ENCODE results near the gene TRIO. TPM values are rescaled to one million over a fixed set of nuclear protein-coding genes. Genes with fewer than 3 reads are reported as not detected.

The TRIO gene
- polyA plus RNA-seq, 1 of the 3 experiments (the other 2 are of a cell fraction), result 229 TPM

DNA sequence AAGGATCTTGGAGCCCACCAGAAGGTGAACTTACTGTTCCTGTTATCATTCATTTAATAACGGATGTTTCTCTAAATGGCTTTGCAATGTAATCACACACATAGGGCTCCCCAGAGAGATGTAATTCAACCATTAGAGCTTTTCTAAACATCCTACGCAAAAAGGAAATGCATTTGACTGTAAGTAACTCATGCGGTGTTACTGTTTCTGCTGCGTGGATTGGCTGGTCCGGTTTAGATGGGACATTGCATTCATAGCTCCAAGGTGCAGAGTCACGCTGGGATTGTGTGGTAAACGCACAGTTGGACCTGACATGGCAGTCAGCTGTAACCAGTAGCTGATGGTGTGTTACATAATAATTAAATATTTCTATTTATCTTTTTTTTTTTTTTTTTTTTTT is 252.9 kb downstream of the TRIO start:
- WGBS (ENCODE audit: low lambda C conversion rate), result 93% methylated on average over 7 of the region's 7 CpGs
- Histone ChIP-seq H3K79me2 (ENCODE audit: insufficient read depth) (peaks cover 33% of the 10 kb centered on the region; the same call in 1 of the 2 replicates), H2AFZ (ENCODE audit: low read depth) (no peak overlapping the region), H3K36me3 (replicated peaks in 1 of 2; ENCODE audit: control insufficient read depth in 1 of 2, insufficient read depth in 2 of 2, low read length in 1 of 2) (peaks cover 39 to 49% of the 10 kb centered on the region in 2 experiments), H3K4me2 (no peak overlapping the region), H4K20me1 (ENCODE audit: insufficient read depth) (no peaks in the 10 kb centered on the region), H3K27me3 (ENCODE audit: insufficient read depth) (no peaks in the 10 kb centered on the region), H3K4me3 (ENCODE audit: low read depth in 2 of 2, low read length in 1 of 2) (no peak overlapping the region), H3K9me3 (no peaks in the 10 kb centered on the region), H3F3A (replicated peaks; ENCODE audit: insufficient read depth) (peaks cover 71% of the 10 kb centered on the region), H3K27ac (ENCODE audit: low read depth in 2 of 2, low read length in 1 of 2) (no peak overlapping the region), H3K4me1 (ENCODE audit: control insufficient read depth in 1 of 2, insufficient read depth in 2 of 2, low read depth in 1 of 2, low read length in 1 of 2) (peaks cover 38 to 42% of the 10 kb centered on the region in 2 experiments), H3K9me2 (no peaks in the 10 kb centered on the region), H3K9ac (no peak overlapping the region)
- ChIA-PET CTCF (interaction anchor here (1.1 to 8.2 kb wide), 5 partner anchors 8 to 253 kb away, joined by 3 to 100 read pairs (median 4); no protein-coding TSS in a partner anchor), POLR2A (interaction anchor here (0.6 kb wide), 1 partner anchor 64 kb away, joined by 3 read pairs; no protein-coding TSS in a partner anchor)
- no peak for DNase-seq
- TF ChIP-seq SIN3A (IDR thresholded peaks at IDR 0.05; ENCODE audit: borderline replicate concordance, low read depth, low read length) (no peak), MEF2A (IDR thresholded peaks at IDR 0.05; ENCODE audit: borderline replicate concordance, low read depth) (no peak), RXRA (IDR thresholded peaks at IDR 0.05; ENCODE audit: borderline replicate concordance, low read depth) (no peak), FOXM1 (IDR thresholded peaks at IDR 0.05; ENCODE audit: low read depth) (no peak), POLR2AphosphoS5 (IDR thresholded peaks at IDR 0.05; ENCODE audit: low read depth, low read length) (no peak)
- TF ChIP-seq, protein P1, sequence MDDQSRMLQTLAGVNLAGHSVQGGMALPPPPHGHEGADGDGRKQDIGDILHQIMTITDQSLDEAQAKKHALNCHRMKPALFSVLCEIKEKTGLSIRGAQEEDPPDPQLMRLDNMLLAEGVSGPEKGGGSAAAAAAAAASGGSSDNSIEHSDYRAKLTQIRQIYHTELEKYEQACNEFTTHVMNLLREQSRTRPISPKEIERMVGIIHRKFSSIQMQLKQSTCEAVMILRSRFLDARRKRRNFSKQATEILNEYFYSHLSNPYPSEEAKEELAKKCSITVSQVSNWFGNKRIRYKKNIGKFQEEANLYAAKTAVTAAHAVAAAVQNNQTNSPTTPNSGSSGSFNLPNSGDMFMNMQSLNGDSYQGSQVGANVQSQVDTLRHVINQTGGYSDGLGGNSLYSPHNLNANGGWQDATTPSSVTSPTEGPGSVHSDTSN (IDR thresholded peaks at IDR 0.05), result no peak
- TF ChIP-seq, protein P2, sequence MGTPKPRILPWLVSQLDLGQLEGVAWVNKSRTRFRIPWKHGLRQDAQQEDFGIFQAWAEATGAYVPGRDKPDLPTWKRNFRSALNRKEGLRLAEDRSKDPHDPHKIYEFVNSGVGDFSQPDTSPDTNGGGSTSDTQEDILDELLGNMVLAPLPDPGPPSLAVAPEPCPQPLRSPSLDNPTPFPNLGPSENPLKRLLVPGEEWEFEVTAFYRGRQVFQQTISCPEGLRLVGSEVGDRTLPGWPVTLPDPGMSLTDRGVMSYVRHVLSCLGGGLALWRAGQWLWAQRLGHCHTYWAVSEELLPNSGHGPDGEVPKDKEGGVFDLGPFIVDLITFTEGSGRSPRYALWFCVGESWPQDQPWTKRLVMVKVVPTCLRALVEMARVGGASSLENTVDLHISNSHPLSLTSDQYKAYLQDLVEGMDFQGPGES (IDR thresholded peaks at IDR 0.05; ENCODE audit: low read depth, low read length), result no peak

DNA sequence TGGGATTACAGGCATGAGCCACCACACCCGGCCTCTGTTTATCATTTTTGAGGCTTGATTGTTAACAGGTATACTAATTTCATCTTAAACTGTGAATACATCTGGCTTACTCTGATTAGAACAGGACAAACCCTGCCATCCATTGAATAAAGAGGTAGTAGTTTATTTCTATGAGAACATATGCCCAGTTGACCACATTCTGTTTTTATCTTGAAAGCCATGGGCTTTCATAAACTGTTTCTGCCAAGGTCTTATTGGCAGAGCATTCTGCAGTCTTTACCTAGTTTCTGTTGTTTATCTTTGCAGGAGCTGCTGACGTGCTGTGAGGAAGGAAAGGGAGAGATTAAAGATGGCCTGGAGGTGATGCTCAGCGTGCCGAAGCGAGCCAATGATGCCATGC is 253.6 kb downstream of the TRIO start:
- Histone ChIP-seq H3K4me1 (ENCODE audit: control insufficient read depth in 1 of 2, insufficient read depth in 2 of 2, low read depth in 1 of 2, low read length in 1 of 2) (peaks cover 45 to 49% of the 10 kb centered on the region in 2 experiments), H4K20me1 (ENCODE audit: insufficient read depth) (no peaks in the 10 kb centered on the region), H3K79me2 (ENCODE audit: insufficient read depth) (peaks cover 40% of the 10 kb centered on the region; the same call in 1 of the 2 replicates), H3K27me3 (ENCODE audit: insufficient read depth) (no peaks in the 10 kb centered on the region), H3F3A (replicated peaks; ENCODE audit: insufficient read depth) (peaks cover 65% of the 10 kb centered on the region), H3K4me3 (ENCODE audit: low read depth in 2 of 2, low read length in 1 of 2) (no peak overlapping the region), H3K27ac (ENCODE audit: low read depth in 2 of 2, low read length in 1 of 2) (peak overlapping the region; percentile 89 to 96), H3K9me3 (no peaks in the 10 kb centered on the region), H2AFZ (ENCODE audit: low read depth) (no peak overlapping the region), H3K9ac (no peak overlapping the region), H3K36me3 (replicated peaks in 1 of 2; ENCODE audit: control insufficient read depth in 1 of 2, insufficient read depth in 2 of 2, low read length in 1 of 2) (peaks cover 32 to 47% of the 10 kb centered on the region in 2 experiments), H3K9me2 (no peaks in the 10 kb centered on the region), H3K4me2 (no peak overlapping the region)
- TF ChIP-seq, protein P3, sequence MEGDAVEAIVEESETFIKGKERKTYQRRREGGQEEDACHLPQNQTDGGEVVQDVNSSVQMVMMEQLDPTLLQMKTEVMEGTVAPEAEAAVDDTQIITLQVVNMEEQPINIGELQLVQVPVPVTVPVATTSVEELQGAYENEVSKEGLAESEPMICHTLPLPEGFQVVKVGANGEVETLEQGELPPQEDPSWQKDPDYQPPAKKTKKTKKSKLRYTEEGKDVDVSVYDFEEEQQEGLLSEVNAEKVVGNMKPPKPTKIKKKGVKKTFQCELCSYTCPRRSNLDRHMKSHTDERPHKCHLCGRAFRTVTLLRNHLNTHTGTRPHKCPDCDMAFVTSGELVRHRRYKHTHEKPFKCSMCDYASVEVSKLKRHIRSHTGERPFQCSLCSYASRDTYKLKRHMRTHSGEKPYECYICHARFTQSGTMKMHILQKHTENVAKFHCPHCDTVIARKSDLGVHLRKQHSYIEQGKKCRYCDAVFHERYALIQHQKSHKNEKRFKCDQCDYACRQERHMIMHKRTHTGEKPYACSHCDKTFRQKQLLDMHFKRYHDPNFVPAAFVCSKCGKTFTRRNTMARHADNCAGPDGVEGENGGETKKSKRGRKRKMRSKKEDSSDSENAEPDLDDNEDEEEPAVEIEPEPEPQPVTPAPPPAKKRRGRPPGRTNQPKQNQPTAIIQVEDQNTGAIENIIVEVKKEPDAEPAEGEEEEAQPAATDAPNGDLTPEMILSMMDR (IDR thresholded peaks at IDR 0.05), result no peak
- 94% methylated on average over 5 of the region's 5 CpGs for WGBS (ENCODE audit: low lambda C conversion rate)
- POLR2A ChIA-PET, result no interaction called here
- CTCF ChIA-PET, result interaction anchor here (1.2 to 8.2 kb wide), 4 partner anchors 9 to 252 kb away, joined by 3 to 100 read pairs (median 29); no protein-coding TSS in a partner anchor
- DNase-seq, result no peak
